Neuron (in vitro differentiated cells): ENCODE results near the gene ZNF564.

Source experiments
- H2AFZ ChIP-seq: one replicate; pipeline ENCODE4 v1.6.1; 2013; ENCODE audit warnings: low read depth, mild to moderate bottlenecking, inconsistent platforms, low read length, moderate library complexity
- H3K27me3 ChIP-seq: one replicate; pipeline ENCODE4 v1.6.1; 2013; ENCODE audit warnings: low read length; ENCODE audit not compliant: insufficient read depth
- H3K36me3 ChIP-seq: one replicate; pipeline ENCODE4 v1.6.1; 2013; ENCODE audit warnings: low read length; ENCODE audit not compliant: insufficient read depth
- H3K4me1 ChIP-seq: one replicate; pipeline ENCODE4 v1.6.1; 2013; ENCODE audit warnings: low read length; ENCODE audit not compliant: insufficient read depth
- H3K4me3 ChIP-seq: 2 replicates; pipeline ENCODE4 v1.5.1; 2013; ENCODE audit warnings: mild to moderate bottlenecking, low read length, moderate library complexity
- H3K9me3 ChIP-seq: one replicate; pipeline ENCODE4 v1.6.1; 2013; ENCODE audit warnings: low read length

The ZNF564 gene

GRCh38 chr19:12546068-12546467 lies 5.2 kb downstream of the ZNF564 start:
- peaks cover 54% of the 10 kb centered on the region for H3K9me3 ChIP-seq
- no peak overlapping the region for H3K4me3 ChIP-seq
- no peak overlapping the region for H2AFZ ChIP-seq
- peaks cover 44% of the 10 kb centered on the region for H3K36me3 ChIP-seq
- no peaks in the 10 kb centered on the region for H3K27me3 ChIP-seq
- no peaks in the 10 kb centered on the region for H3K4me1 ChIP-seq

- Histone ChIP-seq H3K36me3 (peaks cover 47% of the 10 kb centered on the region), H3K27me3 (no peaks in the 10 kb centered on the region), H3K9me3 (peaks cover 59% of the 10 kb centered on the region), H3K4me1 (no peaks in the 10 kb centered on the region), H3K4me3 (no peak overlapping the region), H2AFZ (no peak overlapping the region)
These were observed 6.0 kb downstream of the ZNF564 start for GRCh38 chr19:12545267-12545666.

GRCh38 chr19:12544401-12544876 lies 6.8 kb downstream of the ZNF564 start:
- no peak overlapping the region for H3K4me3 ChIP-seq
- H3K9me3 ChIP-seq, result peaks cover 62% of the 10 kb centered on the region
- H3K36me3 ChIP-seq, result peaks cover 47% of the 10 kb centered on the region
- H3K27me3 ChIP-seq, result no peaks in the 10 kb centered on the region
- H2AFZ ChIP-seq, result no peak overlapping the region
- H3K4me1 ChIP-seq, result no peaks in the 10 kb centered on the region

DNA sequence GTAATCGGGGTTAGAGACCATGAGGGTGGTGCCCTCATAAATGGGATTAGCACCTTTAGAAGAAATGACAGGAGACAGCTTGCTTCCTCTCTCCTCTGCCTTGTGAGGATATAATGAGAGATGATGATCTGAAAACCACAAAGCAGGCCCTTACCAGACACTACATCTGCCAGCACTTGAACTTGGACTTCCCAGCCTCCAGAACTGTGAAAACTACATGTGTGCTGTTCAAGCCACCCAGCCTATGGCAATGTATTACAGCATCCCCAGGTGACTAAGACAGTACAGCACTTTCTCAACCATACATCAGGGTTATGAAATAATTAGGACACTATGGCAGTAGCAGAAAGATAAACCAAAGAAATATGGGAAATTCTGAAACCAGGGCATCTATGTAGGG lies 7.4 kb downstream of the ZNF564 start:
- Histone ChIP-seq H3K4me3 (no peak overlapping the region), H3K27me3 (no peaks in the 10 kb centered on the region), H3K4me1 (no peaks in the 10 kb centered on the region), H3K9me3 (peaks cover 59% of the 10 kb centered on the region), H2AFZ (no peak overlapping the region), H3K36me3 (peaks cover 43% of the 10 kb centered on the region)

DNA sequence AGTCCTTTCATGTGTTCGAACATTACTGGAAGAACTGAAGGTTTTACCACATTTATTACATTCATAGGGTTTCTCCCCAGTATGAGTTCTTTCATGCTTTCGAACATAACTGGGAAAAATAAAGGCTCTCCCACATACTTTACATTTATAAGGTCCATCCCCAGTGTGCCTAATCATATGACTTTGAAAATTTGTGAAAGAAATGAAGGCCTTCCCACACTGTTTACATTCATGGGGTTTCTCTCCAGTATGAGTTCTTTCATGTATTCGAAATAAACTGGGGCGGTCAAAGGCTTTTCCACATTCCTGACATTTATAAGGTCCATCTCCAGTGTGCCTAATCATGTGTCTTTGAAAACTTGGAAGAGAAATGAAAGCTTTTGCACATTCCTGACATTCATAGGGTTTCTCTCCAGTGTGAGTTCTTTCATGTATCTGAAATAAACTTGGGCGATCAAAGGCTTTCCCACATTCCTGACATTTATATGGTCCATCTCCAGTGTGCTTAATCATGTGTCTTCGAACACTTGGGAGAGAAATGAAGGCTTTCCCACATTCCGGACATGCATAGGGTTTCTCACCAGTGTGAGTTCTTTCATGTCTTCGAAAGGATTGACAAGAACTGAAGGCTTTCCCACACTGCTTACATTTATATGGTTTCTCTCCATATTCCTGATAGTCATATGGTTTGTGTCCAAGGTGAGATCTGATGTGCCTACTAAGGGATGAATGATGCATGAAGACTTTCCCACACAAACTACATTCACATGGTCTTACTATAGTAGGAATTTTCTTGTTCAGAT lies 24.0 kb downstream of the ZNF564 start:
- Histone ChIP-seq H3K36me3 (peaks cover 75% of the 10 kb centered on the region), H3K4me3 (no peak overlapping the region), H3K4me1 (no peaks in the 10 kb centered on the region), H3K9me3 (peaks cover 89% of the 10 kb centered on the region), H3K27me3 (no peaks in the 10 kb centered on the region), H2AFZ (no peak overlapping the region)

GRCh38 chr19:12526542-12526941 lies 24.7 kb downstream of the ZNF564 start:
- peaks cover 76% of the 10 kb centered on the region for H3K36me3 ChIP-seq
- H2AFZ ChIP-seq, result no peak overlapping the region
- H3K9me3 ChIP-seq, result peaks cover 93% of the 10 kb centered on the region
- no peak overlapping the region for H3K4me3 ChIP-seq
- no peaks in the 10 kb centered on the region for H3K4me1 ChIP-seq
- H3K27me3 ChIP-seq, result no peaks in the 10 kb centered on the region

DNA sequence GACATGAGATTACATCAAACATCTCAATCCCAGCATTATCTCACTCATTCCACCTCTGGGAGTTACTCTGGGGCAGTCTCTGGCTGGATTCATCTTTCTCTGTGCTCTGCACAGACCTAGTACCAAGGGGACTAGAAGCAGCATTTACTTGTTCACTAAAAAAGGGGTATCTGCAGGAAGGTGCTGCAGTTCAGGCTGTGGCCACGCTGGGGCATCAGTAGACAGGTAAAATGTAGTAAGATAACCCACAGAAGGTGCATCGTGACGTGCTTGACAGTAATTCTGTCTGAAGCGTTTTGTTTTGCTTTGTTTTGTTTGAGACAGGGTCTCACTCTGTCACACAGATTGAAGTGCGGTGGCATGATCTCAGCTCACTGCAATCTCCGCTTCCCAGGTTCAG lies 29.3 kb downstream of the ZNF564 start:
- Histone ChIP-seq H3K36me3 (peaks cover 46% of the 10 kb centered on the region), H3K4me3 (no peak overlapping the region), H3K27me3 (no peaks in the 10 kb centered on the region), H3K4me1 (no peaks in the 10 kb centered on the region), H3K9me3 (peaks cover 67% of the 10 kb centered on the region), H2AFZ (no peak overlapping the region)

DNA sequence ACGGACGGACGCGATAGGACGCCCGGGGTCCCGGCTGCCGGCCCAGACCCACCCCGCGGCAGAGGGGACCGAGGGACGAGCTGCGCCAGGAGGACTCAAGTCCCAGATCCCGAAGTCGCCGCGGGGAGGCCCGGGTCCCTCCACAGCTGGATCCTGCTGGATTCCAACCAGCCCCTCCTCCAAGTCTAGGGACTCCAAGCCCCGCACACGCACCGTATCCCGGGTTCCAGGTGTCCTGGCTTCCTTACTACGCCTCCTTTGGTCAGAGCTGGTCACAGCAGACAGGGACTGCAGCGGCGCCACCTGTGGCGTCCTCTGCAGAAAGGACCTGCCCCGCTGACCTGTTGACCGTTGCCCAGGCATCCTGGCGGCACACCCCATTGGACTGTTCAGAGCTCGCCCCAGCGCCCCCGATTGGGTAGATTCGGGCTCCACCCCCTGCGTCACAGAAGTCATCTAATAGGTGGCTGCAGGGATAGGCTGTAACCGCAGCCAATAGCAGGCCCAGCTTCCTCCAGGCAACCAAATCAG lies 37.7 kb downstream of the ZNF564 start:
- Histone ChIP-seq H2AFZ (no peak overlapping the region), H3K4me1 (no peaks in the 10 kb centered on the region), H3K4me3 (no peak overlapping the region), H3K9me3 (peaks cover 31% of the 10 kb centered on the region), H3K27me3 (no peaks in the 10 kb centered on the region), H3K36me3 (peaks cover 4% of the 10 kb centered on the region)

- Histone ChIP-seq H3K27me3 (no peaks in the 10 kb centered on the region), H3K4me3 (no peak overlapping the region), H3K36me3 (no peaks in the 10 kb centered on the region), H3K4me1 (no peaks in the 10 kb centered on the region), H3K9me3 (peaks cover 6% of the 10 kb centered on the region), H2AFZ (no peak overlapping the region)
These were observed 54.2 kb downstream of the ZNF564 start for GRCh38 chr19:12497032-12497431.

GRCh38 chr19:12496480-12496879 lies 54.8 kb downstream of the ZNF564 start:
- Histone ChIP-seq H2AFZ (no peak overlapping the region), H3K4me1 (no peaks in the 10 kb centered on the region)

GRCh38 chr19:12495002-12495802 lies 56.1 kb downstream of the ZNF564 start:
- Histone ChIP-seq H3K9me3 (peaks cover 1% of the 10 kb centered on the region), H3K4me1 (no peaks in the 10 kb centered on the region), H3K4me3 (peak overlapping the region; percentile 42), H3K27me3 (no peaks in the 10 kb centered on the region), H3K36me3 (no peaks in the 10 kb centered on the region), H2AFZ (no peak overlapping the region)

More at GRCh38 chr19:12496480-12496879, 54.8 kb downstream of the ZNF564 start:
- Histone ChIP-seq H3K27me3 (no peaks in the 10 kb centered on the region), H3K36me3 (no peaks in the 10 kb centered on the region), H3K9me3 (peaks cover 1% of the 10 kb centered on the region), H3K4me3 (no peak overlapping the region)

DNA sequence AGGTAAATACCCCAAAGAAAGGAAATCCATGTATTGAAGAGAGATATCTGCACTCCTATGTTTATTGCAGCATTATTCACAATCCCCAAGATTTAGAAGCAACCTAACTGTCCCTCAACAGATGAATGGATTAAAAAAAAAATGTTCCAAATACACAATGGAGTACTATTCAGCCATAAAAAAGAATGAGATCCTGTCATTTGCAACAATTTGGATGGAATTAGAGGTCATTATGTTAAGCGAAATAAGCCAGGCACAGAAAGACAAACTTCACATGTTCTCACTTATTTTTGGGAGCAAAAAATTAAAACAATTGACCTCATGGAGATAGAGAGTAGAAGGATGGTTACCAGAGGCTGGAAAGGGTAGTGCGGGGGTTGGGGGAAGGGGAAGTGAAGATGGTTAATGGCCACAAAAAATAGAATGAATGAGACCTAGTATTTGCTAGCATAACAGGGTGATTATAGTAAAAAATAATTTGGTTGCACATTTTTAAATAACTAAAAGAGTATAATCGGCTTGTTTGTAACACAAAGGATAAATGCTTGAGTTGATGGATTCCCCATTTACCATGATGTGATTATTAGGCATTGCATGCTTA lies 56.9 kb downstream of the ZNF564 start:
- Histone ChIP-seq H3K4me1 (no peaks in the 10 kb centered on the region), H3K27me3 (no peaks in the 10 kb centered on the region), H3K4me3 (no peak overlapping the region), H2AFZ (no peak overlapping the region), H3K9me3 (peaks cover 1% of the 10 kb centered on the region), H3K36me3 (no peaks in the 10 kb centered on the region)
